GM19193 (cell line): ENCODE measurements around the gene TDRD1.

ENCODE experiments used
- POLR2A ChIP-seq: IDR thresholded peaks from 4 replicates; pipeline ENCODE4 v1.6.1; 2011; ENCODE audit not compliant: insufficient read depth, insufficient read length; ENCODE audit errors: extremely low read depth

The TDRD1 gene

DNA sequence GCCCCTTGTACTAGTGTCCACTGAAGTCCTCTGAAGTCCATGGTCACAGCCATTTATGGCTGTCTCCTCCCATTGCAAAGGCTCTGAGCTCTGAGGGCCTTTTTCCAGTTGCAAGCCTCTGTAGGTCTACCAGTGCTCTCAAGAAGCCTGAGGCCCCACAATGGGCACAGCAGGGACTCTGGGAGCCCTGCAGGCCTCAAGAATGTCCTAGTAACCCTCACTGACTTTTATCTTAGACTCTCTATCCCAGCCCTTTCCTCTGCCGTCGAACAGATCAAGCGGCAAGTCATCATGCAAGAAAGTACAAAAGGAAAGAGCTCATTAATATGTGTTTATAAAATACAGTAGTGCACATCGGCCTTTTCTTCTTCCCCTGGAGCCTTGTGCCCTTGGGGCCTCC, 83.3 kb downstream of the TDRD1 start:
- no peak for TF ChIP-seq POLR2A

GRCh38 chr10:114265392-114266053, 86.4 kb downstream of the TDRD1 start:
- no peak for TF ChIP-seq POLR2A

GRCh38 chr10:114266521-114266920, 87.4 kb downstream of the TDRD1 start:
- TF ChIP-seq POLR2A, result no peak

DNA sequence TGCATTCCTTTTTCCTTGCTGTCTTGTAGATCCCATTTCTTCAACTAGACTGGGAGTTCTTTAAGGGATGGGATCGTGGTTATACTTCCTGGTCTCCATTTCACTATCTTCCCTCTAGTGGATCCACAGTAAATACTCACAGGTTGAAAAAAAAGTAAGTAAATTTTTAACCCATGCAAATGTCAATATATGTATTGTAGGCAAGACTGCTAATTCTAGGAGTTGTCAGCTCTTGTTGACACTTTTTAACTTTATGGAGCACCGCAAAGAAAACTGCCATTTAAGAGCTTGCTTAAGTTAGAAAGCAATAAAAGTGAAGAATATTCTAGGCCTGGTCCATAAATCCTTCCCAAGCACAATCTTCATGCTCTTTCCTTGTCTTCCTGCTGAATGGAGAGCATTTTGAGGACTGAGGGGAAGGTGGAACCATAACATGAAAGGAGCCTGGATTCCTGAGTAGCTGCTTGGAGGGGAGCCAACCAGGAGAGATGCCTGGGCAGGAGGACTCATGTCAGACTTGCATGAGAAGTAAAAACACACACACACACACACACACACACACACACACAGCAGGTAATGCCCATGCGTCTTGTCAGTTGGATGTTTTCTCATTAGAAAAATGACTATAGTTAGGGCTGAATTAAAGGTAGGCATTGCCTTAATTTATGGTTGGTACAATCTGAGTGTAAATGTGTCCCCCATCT, 92.1 kb downstream of the TDRD1 start:
- no peak for TF ChIP-seq POLR2A

- TF ChIP-seq POLR2A, result no peak
Observed at GRCh38 chr10:114271779-114272167, 92.6 kb downstream of the TDRD1 start.

DNA sequence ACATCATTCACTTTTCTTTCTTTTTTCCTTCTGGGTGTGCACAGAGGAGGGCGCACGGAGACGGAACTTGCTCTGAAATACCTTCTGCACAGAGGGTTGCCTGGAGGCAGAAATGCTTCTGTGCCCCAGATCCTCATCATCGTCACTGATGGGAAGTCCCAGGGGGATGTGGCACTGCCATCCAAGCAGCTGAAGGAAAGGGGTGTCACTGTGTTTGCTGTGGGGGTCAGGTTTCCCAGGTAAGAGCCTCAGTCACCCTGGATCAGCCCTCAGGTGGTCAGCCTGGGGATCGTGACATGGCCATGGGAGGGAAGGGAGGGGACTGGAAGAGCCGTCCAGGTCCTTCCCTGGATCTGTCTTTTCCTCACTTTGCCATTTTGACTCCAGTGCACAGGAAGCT, 93.5 kb downstream of the TDRD1 start:
- no peak for TF ChIP-seq POLR2A

- no peak for TF ChIP-seq POLR2A
Observed at GRCh38 chr10:114273910-114274309, 94.8 kb downstream of the TDRD1 start.

- TF ChIP-seq POLR2A, result no peak
Observed at GRCh38 chr10:114274616-114275453, 95.7 kb downstream of the TDRD1 start.

DNA sequence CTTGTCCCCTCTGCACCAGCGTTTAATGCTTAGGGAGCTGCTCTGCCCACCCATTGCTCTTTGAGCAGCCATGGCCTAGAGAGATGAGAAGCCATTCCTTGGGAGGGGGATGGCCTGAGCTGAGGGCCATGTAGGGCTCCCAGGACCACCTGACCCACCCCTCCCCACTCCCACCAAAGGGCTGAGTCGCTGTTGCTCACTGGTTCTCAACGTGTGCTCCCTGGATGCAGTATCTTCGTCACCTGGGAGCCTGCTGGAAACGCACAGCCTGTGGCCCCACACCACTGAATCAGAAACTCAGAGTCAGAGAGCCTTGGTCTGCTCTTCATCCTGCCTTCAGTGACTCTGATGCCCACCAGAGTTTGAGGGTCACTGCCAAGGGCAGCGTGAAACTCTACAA, 96.9 kb downstream of the TDRD1 start:
- no peak for TF ChIP-seq POLR2A

DNA sequence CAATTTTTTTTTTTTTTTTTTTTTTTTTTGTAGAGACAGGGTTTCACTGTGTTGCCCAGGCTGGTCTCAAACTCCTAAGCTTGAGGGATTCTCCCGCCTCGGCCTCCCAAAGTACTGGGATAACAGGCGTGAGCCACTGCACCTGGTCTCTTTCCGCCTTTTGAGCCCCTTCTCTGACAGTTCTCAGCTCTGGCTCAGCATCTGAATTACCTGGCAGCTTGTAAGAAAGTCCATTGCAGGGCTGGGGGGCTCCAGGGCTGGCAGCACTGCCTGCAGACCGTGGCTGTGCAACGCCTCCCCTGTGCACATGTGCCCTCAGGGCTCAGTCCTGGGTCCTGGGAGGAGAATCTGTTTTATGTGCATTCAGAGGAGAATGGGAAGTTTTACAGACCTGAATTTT, 97.5 kb downstream of the TDRD1 start:
- TF ChIP-seq POLR2A, result no peak

GRCh38 chr10:114278140-114278883, 99.2 kb downstream of the TDRD1 start:
- TF ChIP-seq POLR2A, result no peak

- TF ChIP-seq POLR2A, result no peak
Observed at GRCh38 chr10:114278884-114279191, 99.7 kb downstream of the TDRD1 start.

- TF ChIP-seq POLR2A, result no peak
Observed at GRCh38 chr10:114279289-114279688, 100.1 kb downstream of the TDRD1 start.

DNA sequence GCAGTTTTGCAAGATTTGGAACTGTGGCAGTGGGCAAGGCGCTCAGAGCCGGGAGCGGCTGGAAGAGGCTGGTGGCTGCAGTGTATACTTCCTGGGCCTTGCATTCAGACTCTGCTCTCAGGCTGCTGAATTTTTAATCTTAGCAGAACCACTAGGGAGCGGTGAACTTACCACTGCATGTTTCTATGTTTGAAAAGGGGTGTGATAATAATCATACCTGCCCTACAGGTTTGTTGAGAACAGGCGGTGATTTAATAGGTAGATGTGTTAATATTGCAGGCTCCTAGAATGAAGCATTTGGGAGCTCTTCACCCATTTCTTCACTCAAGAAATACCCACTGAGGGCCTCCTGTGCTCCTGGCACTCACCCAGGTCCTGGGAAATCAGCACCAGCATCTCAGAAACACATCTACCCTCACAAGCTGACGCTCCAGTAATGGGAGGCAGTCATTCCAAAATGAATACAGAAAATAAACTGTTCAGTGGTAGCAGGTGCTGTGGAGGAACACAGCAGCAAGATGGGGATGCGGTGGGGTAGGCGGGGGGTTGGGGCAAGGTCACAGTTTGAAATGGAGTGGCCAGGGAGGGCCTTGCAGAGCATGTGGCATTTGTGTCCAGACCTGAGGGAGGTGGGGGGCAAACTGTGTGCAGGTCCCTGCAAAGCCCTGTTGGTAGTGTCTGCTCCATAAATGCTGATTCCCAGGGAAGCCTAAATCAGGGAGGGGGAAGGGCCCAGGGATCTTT, 100.9 kb downstream of the TDRD1 start:
- TF ChIP-seq POLR2A, result no peak
